Inferior parietal cortex (tissue), 1 donor: ENCODE data around the gene OR10G4.
"Not testable (repeated sequence)": the region's sequence is repeated elsewhere in the genome, so short reads cannot be mapped to it uniquely, and the experiment has no call there.

Source experiments
- DNase-seq: peaks from one replicate; pipeline ENCODE4 v3.0.0-alpha.2; 2016; ENCODE audit errors: extremely low spot score

Gene OR10G4

GRCh38 chr11:124012697-124013096, at the start of gene OR10G4:
Gene OR10G4 (plus strand): TSS chr11:124012997. CDS start chr11:124015575, 2,578 bp downstream.
- no peak for DNase-seq

GRCh38 chr11:123973816-123974215, 39.0 kb upstream of the OR10G4 start:
- no peak for DNase-seq

- DNase-seq = no peak
Measured at GRCh38 chr11:123976770-123977560, 35.8 kb upstream of the OR10G4 start.

GRCh38 chr11:123977731-123978347, 35.0 kb upstream of the OR10G4 start, which contains the start of gene OR10S1:
Gene OR10S1 (minus strand): TSS chr11:123977781. CDS start chr11:123977664, 117 bp downstream.
- no peak for DNase-seq

- no peak for DNase-seq
Measured at GRCh38 chr11:123979311-123979710, 33.5 kb upstream of the OR10G4 start.

GRCh38 chr11:123995119-123995518, 17.7 kb upstream of the OR10G4 start, which contains the start of gene OR10G6:
Gene OR10G6 (minus strand): TSS chr11:123995161. CDS start chr11:123995161, 0 bp downstream.
- DNase-seq = no peak

- DNase-seq = not testable (repeated sequence)
Measured at GRCh38 chr11:124015837-124016236, 3.0 kb downstream of the OR10G4 start.

- no peak for DNase-seq
Measured at GRCh38 chr11:124026498-124026897, 13.7 kb downstream of the OR10G4 start, which contains the start of gene OR10G8. Gene OR10G8 (plus strand): TSS chr11:124026798. CDS start chr11:124029623, 2,825 bp downstream.

GRCh38 chr11:124036666-124037065, 23.9 kb downstream of the OR10G4 start:
- no peak for DNase-seq

GRCh38 chr11:124039557-124039956, 26.8 kb downstream of the OR10G4 start:
- no peak for DNase-seq

GRCh38 chr11:124041254-124041653, 28.5 kb downstream of the OR10G4 start, which contains the start of gene OR10G7:
Gene OR10G7 (minus strand): TSS chr11:124041325. CDS start chr11:124039001, 2,324 bp downstream.
- no peak for DNase-seq

- no peak for DNase-seq
Measured at GRCh38 chr11:124043420-124043819, 30.6 kb downstream of the OR10G4 start.

- DNase-seq = no peak
Measured at GRCh38 chr11:124050748-124051147, 38.0 kb downstream of the OR10G4 start.

GRCh38 chr11:124052966-124053365, 40.2 kb downstream of the OR10G4 start:
- DNase-seq = no peak
